ENCODE results near the gene VCPKMT.

VCPKMT gene

DNA sequence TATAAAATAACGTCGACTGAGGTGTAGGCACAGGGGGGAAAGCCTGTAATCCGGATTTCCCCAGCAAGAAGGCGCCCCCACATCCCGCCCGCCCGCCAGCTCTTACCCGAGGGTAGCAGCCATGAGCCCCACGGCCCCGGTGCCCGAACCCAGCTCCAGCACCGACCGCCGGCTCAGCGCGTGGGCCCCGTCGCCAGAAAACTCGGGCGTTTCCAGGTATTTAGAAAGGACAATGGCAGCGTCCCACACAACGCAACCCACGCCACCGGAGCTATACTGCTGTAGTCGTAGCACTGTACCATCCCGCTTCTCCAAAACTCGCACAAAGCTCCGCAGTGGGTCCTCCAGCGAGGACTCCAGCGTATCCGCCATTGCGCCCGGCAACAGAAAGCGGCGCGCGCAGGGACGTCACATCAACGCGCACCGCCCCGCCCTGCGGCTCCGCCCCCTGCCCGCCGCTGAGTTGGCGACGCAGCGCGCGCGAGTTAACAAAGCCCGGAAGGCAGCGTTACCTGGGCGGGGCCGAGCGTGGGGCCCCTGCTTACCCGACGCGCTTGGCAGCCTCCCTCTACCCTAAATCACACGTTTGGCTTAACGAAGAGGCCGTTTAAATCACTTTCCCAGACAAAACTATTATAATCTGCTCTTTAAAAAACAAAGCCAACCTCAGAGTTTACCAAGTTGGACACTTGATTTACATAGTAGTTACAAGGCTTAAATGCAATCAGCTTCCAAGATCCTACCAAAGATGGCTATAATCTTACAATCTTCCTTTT is at the start of gene VCPKMT:
Gene VCPKMT (minus strand): TSS at position 392 of the 776 bp plus-strand sequence. CDS start 20 bp downstream, at position 372.
- peak; percentile 90 to 91 for DNase-seq (ENCODE audit: low read depth in 2 of 2)

GRCh38 chr14:50156111-50156510 is 39.7 kb upstream of the VCPKMT start:
- no peak for DNase-seq (ENCODE audit: low read depth in 2 of 2)

GRCh38 chr14:50148799-50149198 is 32.4 kb upstream of the VCPKMT start:
- no peak for DNase-seq (ENCODE audit: low read depth in 2 of 2)

DNA sequence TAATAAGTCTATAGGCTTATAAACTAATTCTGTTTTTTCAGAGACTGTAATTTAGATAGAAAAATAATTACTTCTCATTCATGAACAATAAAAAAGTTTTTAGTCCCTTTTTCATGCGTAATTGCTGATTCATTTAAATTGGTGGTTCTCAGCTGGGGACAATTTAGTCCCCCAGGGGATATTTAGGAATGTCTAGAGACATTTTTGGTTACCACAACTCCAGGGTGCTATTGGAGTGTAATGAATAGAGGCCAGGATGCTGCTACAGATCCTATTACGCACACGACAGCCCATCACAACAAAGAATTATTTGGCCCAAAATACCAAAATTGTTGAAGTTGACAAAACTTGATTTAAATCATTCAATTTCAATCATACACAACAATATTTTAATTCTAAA is 22.8 kb upstream of the VCPKMT start:
- DNase-seq (ENCODE audit: low read depth in 2 of 2): no peak

GRCh38 chr14:50127802-50128201 is 11.4 kb upstream of the VCPKMT start:
- no peak for DNase-seq (ENCODE audit: low read depth in 2 of 2)

DNA sequence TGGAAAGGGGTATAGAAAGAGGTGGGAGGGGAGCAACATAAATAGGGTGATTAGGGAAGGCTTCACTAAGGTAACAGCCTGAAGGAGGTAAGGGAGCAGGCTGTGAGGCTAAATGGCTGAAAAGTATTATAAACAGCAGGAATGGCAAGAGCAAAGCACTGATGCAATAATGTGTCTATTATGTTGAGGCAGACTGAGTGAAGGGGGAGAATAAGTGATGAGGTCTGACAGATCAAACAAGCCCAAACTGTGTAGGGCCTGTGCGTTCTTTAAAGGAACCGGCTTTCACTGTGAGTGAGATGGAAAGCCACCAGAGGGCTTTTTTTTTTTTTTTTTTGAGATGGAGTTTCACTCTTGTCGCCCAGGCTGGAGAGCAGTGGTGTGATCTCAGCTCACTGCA is 6.7 kb upstream of the VCPKMT start:
- no peak for DNase-seq (ENCODE audit: low read depth in 2 of 2)

DNA sequence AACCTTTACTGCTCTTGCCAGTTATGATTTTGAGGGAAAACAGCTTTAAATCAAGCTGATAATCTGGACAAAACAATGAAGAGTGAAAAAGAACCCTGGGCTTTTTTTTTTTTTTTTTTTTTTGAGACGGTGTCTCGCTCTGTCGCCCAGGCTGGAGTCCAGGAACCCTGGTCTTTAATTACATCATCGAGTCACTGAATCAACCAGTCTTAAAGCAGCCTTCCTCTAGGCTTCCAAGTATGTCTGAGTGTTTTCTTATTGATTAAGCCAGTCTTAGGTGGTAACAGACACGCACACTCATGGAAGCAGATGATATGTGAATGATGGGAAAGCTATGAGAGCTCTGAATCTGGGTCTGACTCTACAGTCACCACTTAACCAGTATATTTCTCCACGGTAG is 5.9 kb upstream of the VCPKMT start:
- DNase-seq (ENCODE audit: low read depth in 2 of 2): no peak

DNA sequence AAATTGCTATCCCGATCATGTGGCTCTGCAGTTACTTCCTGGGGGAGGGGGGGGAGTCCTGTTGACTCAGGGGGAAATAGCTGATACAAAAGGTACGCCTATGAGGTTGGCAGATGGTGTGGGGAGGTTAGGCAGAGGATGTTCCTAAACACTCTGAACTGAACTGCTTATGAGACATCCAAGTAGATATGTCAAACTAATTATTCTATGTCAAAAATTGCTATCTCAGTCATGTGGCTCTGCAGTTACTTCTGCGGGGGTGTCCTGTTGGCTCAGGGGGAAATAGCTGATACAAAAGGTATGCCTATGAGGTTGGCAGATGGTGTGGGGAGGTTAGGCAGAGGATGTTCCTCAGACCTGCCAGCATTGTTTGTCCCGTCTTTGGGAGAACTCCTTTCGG is 5.1 kb upstream of the VCPKMT start:
- no peak for DNase-seq (ENCODE audit: low read depth in 2 of 2)

DNA sequence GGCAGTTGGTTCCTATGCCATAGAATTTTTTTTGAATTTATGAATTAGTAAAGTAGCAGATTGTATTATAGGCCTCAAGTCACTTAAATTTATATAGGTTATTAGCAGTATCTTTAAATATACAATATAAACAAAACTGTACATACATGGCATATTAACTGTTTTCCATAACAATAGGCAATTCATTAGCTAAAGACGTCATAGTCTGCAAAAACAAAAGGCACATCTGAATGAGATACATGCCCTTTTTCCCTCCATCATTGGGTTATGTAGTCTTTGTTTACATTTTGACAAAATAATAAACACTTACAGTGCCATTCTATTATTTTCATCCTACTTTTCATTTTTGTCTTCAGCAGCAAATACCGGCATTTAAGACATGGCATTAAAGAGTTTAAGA is 1.1 kb upstream of the VCPKMT start:
- DNase-seq (ENCODE audit: low read depth in 2 of 2): no peak

DNA sequence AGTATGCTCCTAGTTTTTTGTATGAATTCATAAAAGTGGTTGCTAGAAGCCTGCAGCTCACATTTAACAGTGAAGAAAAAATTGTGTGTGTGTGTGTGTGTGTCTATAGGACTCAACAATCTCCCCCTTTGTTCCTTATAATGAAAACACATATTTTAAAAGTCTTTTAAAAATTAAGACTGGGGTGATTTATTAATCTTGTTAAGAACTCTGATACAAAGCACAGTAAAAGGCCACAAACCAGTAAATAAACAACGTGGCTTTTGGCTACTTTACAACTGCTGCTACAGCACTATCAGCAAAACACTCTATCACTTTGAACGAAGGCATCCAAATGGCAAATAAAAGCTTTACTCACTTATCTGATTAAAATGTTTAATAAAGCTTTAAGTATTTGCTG is 594 bp upstream of the VCPKMT start:
- DNase-seq (ENCODE audit: low read depth in 2 of 2): no peak

GRCh38 chr14:50113381-50114035 is 2.9 kb downstream of the VCPKMT start:
- no peak for DNase-seq (ENCODE audit: low read depth in 2 of 2)

- DNase-seq (ENCODE audit: low read depth in 2 of 2): no peak
Measured at GRCh38 chr14:50110323-50111037, 5.9 kb downstream of the VCPKMT start.

GRCh38 chr14:50109342-50109741 is 7.0 kb downstream of the VCPKMT start:
- no peak for DNase-seq (ENCODE audit: low read depth in 2 of 2)

DNA sequence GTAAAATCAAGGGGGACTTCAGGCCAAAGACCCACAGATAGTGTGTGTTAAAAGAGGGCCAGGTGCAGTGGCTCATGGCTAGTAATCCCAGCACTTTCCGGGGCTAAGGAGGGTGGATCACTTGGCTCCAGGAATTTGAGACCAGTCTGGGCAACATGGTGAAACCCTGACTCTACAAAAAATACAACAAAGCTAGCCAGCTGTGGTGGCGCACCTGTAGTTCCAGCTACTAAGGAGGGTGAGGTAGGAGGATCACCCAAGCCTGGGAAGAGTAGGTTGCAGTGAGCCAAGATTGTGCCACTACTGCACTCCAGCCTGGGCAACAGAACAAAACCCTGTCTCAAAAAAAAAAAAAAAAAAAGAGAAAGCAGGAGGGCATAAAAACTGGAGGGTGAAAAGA is 8.5 kb downstream of the VCPKMT start:
- DNase-seq (ENCODE audit: low read depth in 2 of 2): no peak

GRCh38 chr14:50106178-50106577 is 10.2 kb downstream of the VCPKMT start:
- DNase-seq (ENCODE audit: low read depth in 2 of 2): no peak

- no peak for DNase-seq (ENCODE audit: low read depth in 2 of 2)
Measured at GRCh38 chr14:50103558-50103957, 12.8 kb downstream of the VCPKMT start.

- no peak for DNase-seq (ENCODE audit: low read depth in 2 of 2)
Measured at GRCh38 chr14:50101417-50101816, 15.0 kb downstream of the VCPKMT start.

DNA sequence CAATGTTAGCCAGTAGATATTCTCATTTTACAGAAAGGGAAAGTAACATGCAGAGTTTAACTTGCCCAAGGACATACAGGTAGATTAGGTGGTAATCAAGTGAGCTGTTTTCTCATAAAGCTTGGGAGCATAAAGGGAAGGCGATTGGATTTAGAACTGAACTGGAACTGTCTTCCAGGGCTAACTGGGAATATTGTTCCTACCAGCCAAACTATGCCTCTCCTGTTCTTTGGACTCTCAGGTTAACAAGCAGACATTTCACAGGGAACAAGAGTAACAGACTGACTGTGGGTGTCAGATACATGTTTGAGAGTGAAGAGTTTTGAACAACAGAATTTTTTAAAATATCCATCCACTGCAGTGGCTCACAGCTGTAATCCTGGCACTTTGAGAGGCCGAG is 15.6 kb downstream of the VCPKMT start:
- no peak for DNase-seq (ENCODE audit: low read depth in 2 of 2)

- no peak for DNase-seq (ENCODE audit: low read depth in 2 of 2)
Measured at GRCh38 chr14:50099335-50099734, 17.0 kb downstream of the VCPKMT start.

GRCh38 chr14:50095895-50096294 is 20.5 kb downstream of the VCPKMT start:
- DNase-seq (ENCODE audit: low read depth in 2 of 2): no peak

GRCh38 chr14:50094056-50094755 is 22.2 kb downstream of the VCPKMT start:
- DNase-seq (ENCODE audit: low read depth in 2 of 2): no peak

DNA sequence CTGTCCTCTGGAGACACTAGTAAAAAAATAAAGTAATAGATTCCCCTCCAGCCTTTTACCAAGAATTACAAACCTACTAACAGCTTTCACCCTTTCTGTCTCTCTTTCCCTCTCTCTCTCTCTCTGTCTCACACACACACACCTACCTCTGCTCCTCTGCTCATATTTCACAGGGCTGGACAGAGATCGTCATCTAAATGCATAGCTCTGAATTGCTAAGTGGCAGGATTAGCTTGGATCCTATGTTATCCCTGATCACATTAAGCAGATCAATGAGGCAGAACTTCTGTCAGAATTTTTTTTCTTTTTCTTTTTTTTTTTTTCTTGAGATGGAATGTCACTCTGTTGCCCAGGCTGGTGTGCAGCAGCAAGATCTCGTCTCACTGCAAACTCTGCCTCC is 22.9 kb downstream of the VCPKMT start:
- no peak for DNase-seq (ENCODE audit: low read depth in 2 of 2)
